Activated CD4-positive, alpha-beta T cell treated with anti-CD3 and anti-CD28 coated beads, Interleukin-2, amount 50 U/mL, for 4 hours (primary cell): ENCODE results near the gene TICRR.

Experiments used
- DNase-seq, 2 experiments: peaks; one replicate each; pipeline ENCODE4 v3.0.0-alpha.2; 2020

Gene TICRR

GRCh38 chr15:89629829-89630228, 54.6 kb downstream of the TICRR start:
- no peak for DNase-seq

- no peak for DNase-seq
Measured at GRCh38 chr15:89630260-89630659, 55.0 kb downstream of the TICRR start.

- DNase-seq: no peak
Measured at GRCh38 chr15:89630974-89631901, 56.0 kb downstream of the TICRR start.

- no peak for DNase-seq
Measured at GRCh38 chr15:89631902-89632264, 56.6 kb downstream of the TICRR start.

GRCh38 chr15:89632563-89633430, 57.5 kb downstream of the TICRR start:
- DNase-seq: no peak

- DNase-seq: no peak
Measured at GRCh38 chr15:89633585-89633984, 58.3 kb downstream of the TICRR start.

- DNase-seq: no peak
Measured at GRCh38 chr15:89640245-89640644, 65.0 kb downstream of the TICRR start.

- DNase-seq: no peak
Measured at GRCh38 chr15:89641053-89641452, 65.8 kb downstream of the TICRR start.

- no peak for DNase-seq
Measured at GRCh38 chr15:89642106-89642505, 66.8 kb downstream of the TICRR start.

GRCh38 chr15:89645680-89646079, 70.4 kb downstream of the TICRR start:
- no peak for DNase-seq

- no peak for DNase-seq
Measured at GRCh38 chr15:89646416-89647141, 71.3 kb downstream of the TICRR start.

GRCh38 chr15:89647191-89647851, 72.1 kb downstream of the TICRR start:
- DNase-seq: peak; percentile 37 to 39

GRCh38 chr15:89648106-89649012, 73.1 kb downstream of the TICRR start:
- no peak for DNase-seq

GRCh38 chr15:89649013-89649625, 73.8 kb downstream of the TICRR start:
- no peak for DNase-seq

GRCh38 chr15:89649716-89650115, 74.4 kb downstream of the TICRR start:
- no peak for DNase-seq

GRCh38 chr15:89652131-89652530, 76.9 kb downstream of the TICRR start:
- no peak for DNase-seq

- DNase-seq: no peak
Measured at GRCh38 chr15:89652666-89653065, 77.4 kb downstream of the TICRR start.

GRCh38 chr15:89653578-89653977, 78.3 kb downstream of the TICRR start:
- no peak for DNase-seq

GRCh38 chr15:89654301-89654761, 79.1 kb downstream of the TICRR start:
- DNase-seq: no peak

- no peak for DNase-seq
Measured at GRCh38 chr15:89654847-89655805, 79.9 kb downstream of the TICRR start, which contains the start of gene KIF7. KIF7 (minus strand) TSS chr15:89655467; CDS start chr15:89652930, 2,537 bp downstream.
